ENCODE results near the gene THSD7A. TPM values are rescaled to one million over a fixed set of nuclear protein-coding genes. Genes with fewer than 3 reads are reported as not detected.
"Not testable (repeated sequence)": the region's sequence is repeated elsewhere in the genome, so short reads cannot be mapped to it uniquely, and the experiment has no call there.

THSD7A gene
- total and polyA plus RNA-seq, 8 donors: 3.7 to 20.8 (median 17.8) TPM

DNA sequence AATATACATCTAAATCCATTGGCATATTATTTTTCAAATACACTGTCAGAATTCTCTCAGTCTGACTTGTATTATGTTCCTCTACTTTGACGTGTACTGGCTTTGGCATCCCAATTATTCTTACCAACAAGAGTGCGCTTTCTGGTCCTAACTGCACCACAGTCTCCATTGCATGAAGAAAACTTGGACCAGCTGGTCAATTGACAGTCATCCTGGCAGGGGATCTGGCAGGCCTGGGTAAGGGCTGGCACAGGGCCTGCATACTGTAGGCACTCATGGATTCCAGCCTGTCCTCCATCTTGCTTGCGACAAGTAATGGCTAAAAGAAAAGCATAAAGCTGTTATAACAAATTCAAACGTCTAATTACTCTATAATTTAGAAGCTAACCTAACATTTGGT lies 384.9 kb downstream of the THSD7A start:
- no peaks in the 10 kb centered on the region for H3K9me3 ChIP-seq
- no peak for TF ChIP-seq CTCF (IDR thresholded peaks at IDR 0.05)
- intact Hi-C loops (cut with DNase I): no loop called here
- H3K27me3 ChIP-seq: no peaks in the 10 kb centered on the region
- H3K36me3 ChIP-seq: no peaks in the 10 kb centered on the region
- H3K27ac ChIP-seq: no peak overlapping the region
- no peak for DNase-seq
- ATAC-seq: no peak
- H3K4me3 ChIP-seq: no peak overlapping the region
- peaks cover 0 to 4% of the 10 kb centered on the region in 2 donors for H3K4me1 ChIP-seq

GRCh38 chr7:11443934-11444333 lies 388.1 kb downstream of the THSD7A start:
- intact Hi-C loops (cut with DNase I); H3K27ac ChIP-seq; H3K36me3 ChIP-seq; H3K4me1 ChIP-seq; ATAC-seq; H3K4me3 ChIP-seq; DNase-seq; H3K9me3 ChIP-seq; H3K27me3 ChIP-seq: not testable (repeated sequence)

- intact Hi-C loops (cut with DNase I): no loop called here
- H3K4me1 ChIP-seq: no peaks in the 10 kb centered on the region
- no peak for TF ChIP-seq CTCF (IDR thresholded peaks at IDR 0.05)
- no peaks in the 10 kb centered on the region for H3K27me3 ChIP-seq
- no peak overlapping the region for H3K4me3 ChIP-seq
- ATAC-seq (no peak), DNase-seq (no peak)
- H3K9me3 ChIP-seq: no peaks in the 10 kb centered on the region
- no peaks in the 10 kb centered on the region for H3K36me3 ChIP-seq
- H3K27ac ChIP-seq: no peak overlapping the region
Measured at GRCh38 chr7:11437994-11438393, 394.0 kb downstream of the THSD7A start.

DNA sequence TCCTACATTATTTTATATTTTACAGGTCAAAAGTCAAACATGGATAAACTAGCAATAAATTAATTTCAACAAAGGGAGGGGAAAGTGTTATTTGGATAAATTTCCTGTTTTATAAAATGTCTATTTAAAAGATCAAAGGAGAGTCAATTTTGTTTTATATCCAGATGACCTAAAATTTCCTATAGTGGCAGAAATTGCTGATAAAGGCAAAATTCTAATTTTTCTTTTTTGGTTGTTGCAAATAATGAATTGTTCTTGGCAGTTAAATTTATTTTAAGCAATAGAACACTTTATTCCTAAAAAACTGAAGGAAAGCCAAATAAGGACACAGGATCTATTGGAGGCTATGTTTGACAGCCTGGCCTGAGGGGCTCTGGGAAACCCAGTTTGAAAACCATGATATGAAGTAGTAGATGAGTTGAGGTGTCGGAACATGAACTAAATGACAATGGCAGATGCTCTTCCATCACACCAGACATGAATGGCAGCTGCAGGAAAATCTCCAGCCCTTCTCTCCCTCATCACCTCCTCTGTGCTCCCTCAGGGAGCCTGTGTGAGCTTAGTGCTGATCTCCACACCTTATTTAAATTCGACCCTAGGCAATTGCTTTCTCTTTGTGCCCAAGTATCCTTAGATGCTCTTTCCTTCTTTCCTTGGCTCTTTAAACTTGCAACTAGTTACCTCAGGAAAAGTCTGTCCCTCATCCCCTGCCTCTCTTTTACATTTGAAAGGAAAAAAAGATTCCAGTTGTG lies 395.0 kb downstream of the THSD7A start:
- no peaks in the 10 kb centered on the region for H3K9me3 ChIP-seq
- DNase-seq (no peak), ATAC-seq (no peak)
- no peak overlapping the region for H3K27ac ChIP-seq
- no peaks in the 10 kb centered on the region for H3K27me3 ChIP-seq
- TF ChIP-seq CTCF (IDR thresholded peaks at IDR 0.05): no peak
- no peaks in the 10 kb centered on the region for H3K4me1 ChIP-seq
- intact Hi-C loops (cut with DNase I): no loop called here
- H3K36me3 ChIP-seq: no peaks in the 10 kb centered on the region
- H3K4me3 ChIP-seq: no peak overlapping the region

DNA sequence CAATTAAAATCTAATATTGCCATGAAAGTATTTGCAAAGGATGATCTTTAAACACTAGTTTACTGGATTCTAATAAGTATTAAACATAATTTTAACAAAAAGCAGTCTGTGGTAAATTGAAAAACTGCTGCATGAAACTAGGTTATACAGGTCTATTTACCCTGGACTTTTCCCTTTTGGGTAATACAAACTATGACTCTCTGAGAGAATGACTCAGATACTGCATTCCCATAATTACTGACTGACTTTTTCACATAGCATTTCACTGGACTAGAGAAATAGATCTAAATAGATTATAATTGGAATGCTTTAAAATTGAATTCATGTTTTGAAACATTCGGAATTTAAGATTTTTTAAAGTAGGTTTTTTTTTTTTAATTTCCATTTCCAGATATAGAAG lies 395.7 kb downstream of the THSD7A start:
- no peaks in the 10 kb centered on the region for H3K9me3 ChIP-seq
- H3K4me3 ChIP-seq: no peak overlapping the region
- intact Hi-C loops (cut with DNase I): no loop called here
- ATAC-seq: peak; percentile 45
- no peak for TF ChIP-seq CTCF (IDR thresholded peaks at IDR 0.05)
- H3K36me3 ChIP-seq: no peaks in the 10 kb centered on the region
- no peaks in the 10 kb centered on the region for H3K27me3 ChIP-seq
- DNase-seq: no peak
- H3K27ac ChIP-seq: no peak overlapping the region
- H3K4me1 ChIP-seq: no peaks in the 10 kb centered on the region

DNA sequence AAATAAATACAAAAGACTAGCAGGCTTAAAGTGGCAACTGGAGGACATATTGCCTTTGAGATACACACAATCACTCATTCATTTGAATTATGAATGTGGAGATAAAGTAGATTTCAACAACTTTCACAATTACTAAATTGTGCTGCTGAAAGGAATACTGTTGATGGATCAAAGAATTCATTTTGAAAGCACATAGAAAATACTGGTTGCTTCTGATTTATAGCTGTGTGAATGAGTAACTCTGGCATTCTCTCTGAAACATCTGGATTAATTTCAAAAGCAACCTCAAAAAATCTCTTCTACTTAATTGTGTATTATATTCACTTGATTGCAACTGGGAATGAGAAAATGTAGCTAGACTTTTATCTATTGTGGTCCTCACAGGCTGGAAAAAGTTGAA lies 397.6 kb downstream of the THSD7A start:
- H3K4me1 ChIP-seq: no peaks in the 10 kb centered on the region
- no peak overlapping the region for H3K4me3 ChIP-seq
- no peak overlapping the region for H3K27ac ChIP-seq
- H3K27me3 ChIP-seq: no peaks in the 10 kb centered on the region
- H3K9me3 ChIP-seq: no peaks in the 10 kb centered on the region
- no peak for TF ChIP-seq CTCF (IDR thresholded peaks at IDR 0.05)
- intact Hi-C loops (cut with DNase I): no loop called here
- no peaks in the 10 kb centered on the region for H3K36me3 ChIP-seq
- peak in 1 of 4 donors; percentile 17 for DNase-seq
- no peak for ATAC-seq
